ENCODE results near the gene PGC. TPM values are rescaled to one million over a fixed set of nuclear protein-coding genes. Genes with fewer than 3 reads are reported as not detected.

The PGC gene
- total and polyA plus RNA-seq, 9 of the 15 experiments (the other 6 are each of a cell fraction or from before 2014, with no cell fraction given), result 0.17 to 0.40 TPM; not detected in 7

GRCh38 chr6:41780551-41781365 lies 33.6 kb upstream of the PGC start, which contains the start of gene PRICKLE4 (continued):
- TF ChIP-seq ZBTB40 (IDR thresholded peaks at IDR 0.05), result peak; percentile 18; the same call in 1 of the 2 replicates
- no peak for TF ChIP-seq ZBTB40 (CRISPR knock-in tag; IDR thresholded peaks at IDR 0.05)
- peak; percentile 79 for TF ChIP-seq NFIC (IDR thresholded peaks at IDR 0.05)
- no peak for TF ChIP-seq GABPB1 (CRISPR knock-in tag; IDR thresholded peaks at IDR 0.05)
- TF ChIP-seq IRF2 (CRISPR knock-in tag; IDR thresholded peaks at IDR 0.05), result no peak
- no peak for TF ChIP-seq SREBF2 (CRISPR knock-in tag; IDR thresholded peaks at IDR 0.05)
- no peak for TF ChIP-seq ZNF354B (CRISPR knock-in tag; IDR thresholded peaks at IDR 0.05)
- no peak for TF ChIP-seq HMGN3 (IDR thresholded peaks at IDR 0.05; ENCODE audit: borderline replicate concordance, extremely low read depth, insufficient read length, low read depth, low read length)
- TF ChIP-seq HSF4 (CRISPR knock-in tag; IDR thresholded peaks at IDR 0.05; ENCODE audit: borderline replicate concordance), result no peak
- TF ChIP-seq MED1 (CRISPR knock-in tag; IDR thresholded peaks at IDR 0.05; ENCODE audit: borderline replicate concordance), result 0 out of 2 replicates have a peak, but pooled peaks have one; percentile 46
- no peak for TF ChIP-seq PHF20 (IDR thresholded peaks at IDR 0.05; ENCODE audit: partially characterized antibody)
- TF ChIP-seq BDP1 (IDR thresholded peaks at IDR 0.05; ENCODE audit: insufficient read depth, insufficient read length), result no peak
- no peak for TF ChIP-seq GMEB1 (CRISPR knock-in tag; IDR thresholded peaks at IDR 0.05)
- no peak for TF ChIP-seq CBX3 (IDR thresholded peaks at IDR 0.05; ENCODE audit: borderline replicate concordance in 1 of 2, low read length in 2 of 2)
- TF ChIP-seq ZNF311 (CRISPR knock-in tag; IDR thresholded peaks at IDR 0.05), result no peak
